ENCODE measurements around the gene CTNNA2. TPM values are rescaled to one million over a fixed set of nuclear protein-coding genes. Genes with fewer than 3 reads are reported as not detected.

Gene CTNNA2
- total RNA-seq, 6 experiments from 2014 or later = 0.44 TPM; not detected in 5

GRCh38 chr2:79940364-79940763 lies 427.5 kb downstream of the CTNNA2 start:
- H3K27ac ChIP-seq = no peak overlapping the region
- DNase-seq (no peak), ATAC-seq (no peak)
- no peaks in the 10 kb centered on the region for H3K27me3 ChIP-seq
- H3K4me1 ChIP-seq = peaks cover 0 to 6% (median 0%) of the 10 kb centered on the region in 4 donors
- TF ChIP-seq POLR2A (IDR thresholded peaks at IDR 0.05) (no peak), CTCF (IDR thresholded peaks at IDR 0.05) (no peak)
- H3K4me3 ChIP-seq = no peak overlapping the region
- intact Hi-C loops (cut with DNase I) = no loop called here
- WGBS (ENCODE audit: insufficient coverage, low coverage, low lambda C conversion rate, missing lambda C conversion rate) = 51% methylated on average over 2 of the region's 2 CpGs
- H3K9me3 ChIP-seq = no peaks in the 10 kb centered on the region
- H3K36me3 ChIP-seq = no peaks in the 10 kb centered on the region

- Histone ChIP-seq H3K4me3 (no peak overlapping the region), H3K27me3 (no peaks in the 10 kb centered on the region), H3K9me3 (no peaks in the 10 kb centered on the region), H3K4me1 (peaks cover 0 to 2% (median 0%) of the 10 kb centered on the region in 4 donors), H3K27ac (no peak overlapping the region), H3K36me3 (no peaks in the 10 kb centered on the region)
- no peak for DNase-seq
- TF ChIP-seq POLR2A (IDR thresholded peaks at IDR 0.05) = no peak
- TF ChIP-seq CTCF (IDR thresholded peaks at IDR 0.05) = no peak
- no peak for ATAC-seq
- intact Hi-C loops (cut with DNase I) = no loop called here
- 33% methylated on average over 2 of the region's 2 CpGs for WGBS (ENCODE audit: insufficient coverage, low coverage, low lambda C conversion rate, missing lambda C conversion rate)
Measured at GRCh38 chr2:79941179-79941578, 428.3 kb downstream of the CTNNA2 start.

DNA sequence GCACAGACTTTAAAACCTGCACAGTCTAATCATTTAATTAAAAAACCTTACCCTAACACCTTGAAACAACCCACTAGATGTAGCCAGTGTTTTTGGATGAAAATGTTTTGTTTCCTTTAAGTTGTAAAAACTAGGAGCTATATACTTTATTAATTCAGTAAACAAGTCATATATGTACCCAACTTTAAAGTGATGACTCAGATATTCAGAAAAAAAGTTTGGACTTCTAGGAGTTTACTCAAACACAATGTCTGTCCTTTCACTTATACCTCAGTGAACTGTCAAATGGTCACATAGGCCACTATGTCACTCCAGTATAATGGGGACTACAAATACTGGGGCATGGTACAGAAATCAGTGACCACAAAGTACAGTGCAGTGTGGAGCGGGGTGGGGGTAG lies 431.4 kb downstream of the CTNNA2 start:
- H3K27me3 ChIP-seq = no peaks in the 10 kb centered on the region
- H3K4me1 ChIP-seq = no peaks in the 10 kb centered on the region
- no peak for ATAC-seq
- intact Hi-C loops (cut with DNase I) = no loop called here
- no peaks in the 10 kb centered on the region for H3K36me3 ChIP-seq
- no peaks in the 10 kb centered on the region for H3K9me3 ChIP-seq
- TF ChIP-seq POLR2A (IDR thresholded peaks at IDR 0.05) (no peak), CTCF (IDR thresholded peaks at IDR 0.05) (no peak)
- no peak overlapping the region for H3K4me3 ChIP-seq
- H3K27ac ChIP-seq = no peak overlapping the region
- no peak for DNase-seq
- 50% methylated on average over 1 of the region's 1 CpG for WGBS (ENCODE audit: insufficient coverage, low coverage, low lambda C conversion rate, missing lambda C conversion rate)

- intact Hi-C loops (cut with DNase I) = no loop called here
- TF ChIP-seq POLR2A (IDR thresholded peaks at IDR 0.05) = no peak
Measured at GRCh38 chr2:79945653-79946445, 433.0 kb downstream of the CTNNA2 start.

GRCh38 chr2:79947751-79948150 lies 434.9 kb downstream of the CTNNA2 start:
- ATAC-seq (no peak), DNase-seq (no peak)
- Histone ChIP-seq H3K4me3 (no peak overlapping the region), H3K4me1 (no peaks in the 10 kb centered on the region), H3K27me3 (no peaks in the 10 kb centered on the region), H3K36me3 (no peaks in the 10 kb centered on the region), H3K27ac (no peak overlapping the region), H3K9me3 (no peaks in the 10 kb centered on the region)
- no peak for TF ChIP-seq POLR2A (IDR thresholded peaks at IDR 0.05)
- 0% methylated on average over 1 of the region's 2 CpGs for WGBS (ENCODE audit: insufficient coverage, low coverage, low lambda C conversion rate, missing lambda C conversion rate)
- intact Hi-C loops (cut with DNase I) = no loop called here

More at GRCh38 chr2:79945653-79946445, 433.0 kb downstream of the CTNNA2 start:
- Histone ChIP-seq H3K27me3 (no peaks in the 10 kb centered on the region), H3K4me3 (no peak overlapping the region), H3K27ac (no peak overlapping the region), H3K36me3 (no peaks in the 10 kb centered on the region), H3K4me1 (no peaks in the 10 kb centered on the region), H3K9me3 (no peaks in the 10 kb centered on the region)
- no peak for DNase-seq
- WGBS (ENCODE audit: insufficient coverage, low coverage, low lambda C conversion rate, missing lambda C conversion rate) = 54% methylated on average over 5 of the region's 5 CpGs
- no peak for ATAC-seq

All from right lobe of liver (tissue), 6 donors.